ENCODE results near the gene AURKAIP1. TPM values are rescaled to one million over a fixed set of nuclear protein-coding genes. Genes with fewer than 3 reads are reported as not detected.

Gene AURKAIP1
- total and polyA plus RNA-seq, 4 donors = 43.5 to 208 (median 168) TPM

DNA sequence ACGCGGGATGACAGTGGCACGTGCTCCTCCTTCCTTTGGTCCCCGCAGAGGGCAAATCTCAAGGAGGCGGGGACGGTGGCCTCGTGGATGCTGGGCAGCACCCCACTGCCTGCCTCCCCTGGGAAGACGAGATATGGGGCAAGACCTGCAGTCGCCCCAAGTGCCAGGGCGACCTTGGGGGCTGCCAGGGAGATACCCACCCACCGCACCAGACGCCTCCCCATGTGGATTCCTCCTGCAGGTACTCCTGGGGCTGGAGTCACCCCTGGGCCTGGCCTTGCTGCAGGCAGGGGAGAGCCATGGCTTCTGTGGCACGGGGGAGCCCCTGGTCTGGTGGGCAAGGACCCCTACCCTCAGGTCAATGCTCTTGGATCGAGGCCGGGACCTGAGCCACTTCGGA, 5.9 kb upstream of the AURKAIP1 start:
- H3K9ac ChIP-seq (ENCODE audit: insufficient read depth in 1 of 2, low read length in 2 of 2) = no peak overlapping the region
- TF ChIP-seq, protein P1, sequence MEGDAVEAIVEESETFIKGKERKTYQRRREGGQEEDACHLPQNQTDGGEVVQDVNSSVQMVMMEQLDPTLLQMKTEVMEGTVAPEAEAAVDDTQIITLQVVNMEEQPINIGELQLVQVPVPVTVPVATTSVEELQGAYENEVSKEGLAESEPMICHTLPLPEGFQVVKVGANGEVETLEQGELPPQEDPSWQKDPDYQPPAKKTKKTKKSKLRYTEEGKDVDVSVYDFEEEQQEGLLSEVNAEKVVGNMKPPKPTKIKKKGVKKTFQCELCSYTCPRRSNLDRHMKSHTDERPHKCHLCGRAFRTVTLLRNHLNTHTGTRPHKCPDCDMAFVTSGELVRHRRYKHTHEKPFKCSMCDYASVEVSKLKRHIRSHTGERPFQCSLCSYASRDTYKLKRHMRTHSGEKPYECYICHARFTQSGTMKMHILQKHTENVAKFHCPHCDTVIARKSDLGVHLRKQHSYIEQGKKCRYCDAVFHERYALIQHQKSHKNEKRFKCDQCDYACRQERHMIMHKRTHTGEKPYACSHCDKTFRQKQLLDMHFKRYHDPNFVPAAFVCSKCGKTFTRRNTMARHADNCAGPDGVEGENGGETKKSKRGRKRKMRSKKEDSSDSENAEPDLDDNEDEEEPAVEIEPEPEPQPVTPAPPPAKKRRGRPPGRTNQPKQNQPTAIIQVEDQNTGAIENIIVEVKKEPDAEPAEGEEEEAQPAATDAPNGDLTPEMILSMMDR (IDR thresholded peaks at IDR 0.05; ENCODE audit: control extremely low read depth, extremely low read depth) = no peak
- no peaks in the 10 kb centered on the region for H3K27me3 ChIP-seq (ENCODE audit: control insufficient read depth in 3 of 3, insufficient read depth in 3 of 3, low read length in 2 of 3)
- DNase-seq = no peak
- H3K4me1 ChIP-seq (ENCODE audit: control insufficient read depth in 5 of 5, insufficient read depth in 5 of 5, low read length in 5 of 5) = peaks cover 0 to 4% (median 0%) of the 10 kb centered on the region in 5 donors
- H3K36me3 ChIP-seq (ENCODE audit: control insufficient read depth in 4 of 4, insufficient read depth in 4 of 4, low read length in 4 of 4) = peaks cover 0 to 16% (median 5%) of the 10 kb centered on the region in 4 donors
- no peak for ATAC-seq (ENCODE audit: insufficient read depth, low FRiP score)
- WGBS, 2 donors = 96 to 98% methylated on average over 12 to 16 of the region's 16 CpGs
- H3K4me3 ChIP-seq = no peak overlapping the region
- no peaks in the 10 kb centered on the region for H3K9me3 ChIP-seq (ENCODE audit: control insufficient read depth in 4 of 4, insufficient read depth in 3 of 4, low read length in 3 of 4)
- no peak overlapping the region for H3K27ac ChIP-seq (ENCODE audit: low read depth in 1 of 2, low read length in 1 of 2)

DNA sequence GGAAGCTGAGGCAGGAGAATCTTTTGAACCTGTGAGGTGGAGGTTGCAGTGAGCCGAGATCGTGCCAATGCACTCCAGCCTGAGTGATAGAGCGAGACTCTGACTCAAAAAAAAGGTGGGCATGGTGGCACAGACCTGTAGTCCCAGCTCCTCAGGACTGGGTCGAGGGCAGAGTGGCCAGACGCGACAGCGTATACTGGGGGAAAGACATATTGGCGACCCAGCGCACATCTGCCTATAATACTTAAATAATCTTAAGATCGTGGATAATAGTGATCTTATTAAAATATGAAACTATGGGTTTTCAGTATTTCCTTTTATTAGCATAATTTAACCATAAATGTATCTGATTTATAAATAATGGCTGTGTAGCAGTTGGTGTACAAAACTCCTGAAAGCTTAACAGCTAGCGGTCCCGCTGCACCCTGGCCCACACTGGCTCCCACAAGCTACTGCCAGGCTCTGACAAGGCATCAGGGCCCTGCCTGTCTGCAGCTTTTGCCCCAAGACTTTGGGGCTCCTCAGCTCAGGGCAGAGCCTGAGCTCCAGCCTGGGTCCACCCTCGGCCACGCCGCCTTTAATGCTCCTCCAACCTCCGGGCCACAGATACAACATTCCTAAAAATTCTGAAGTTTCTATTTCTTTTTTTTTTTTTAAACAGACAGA, 2.7 kb upstream of the AURKAIP1 start:
- no peak overlapping the region for H3K4me3 ChIP-seq
- no peaks in the 10 kb centered on the region for H3K9me3 ChIP-seq (ENCODE audit: control insufficient read depth in 4 of 4, insufficient read depth in 3 of 4, low read length in 3 of 4)
- H3K36me3 ChIP-seq (ENCODE audit: control insufficient read depth in 4 of 4, insufficient read depth in 4 of 4, low read length in 4 of 4) = peaks cover 0 to 16% (median 2%) of the 10 kb centered on the region in 4 donors
- DNase-seq = no peak
- no peak overlapping the region for H3K9ac ChIP-seq (ENCODE audit: insufficient read depth in 1 of 2, low read length in 2 of 2)
- peaks cover 0 to 11% (median 7%) of the 10 kb centered on the region in 5 donors for H3K4me1 ChIP-seq (ENCODE audit: control insufficient read depth in 5 of 5, insufficient read depth in 5 of 5, low read length in 5 of 5)
- no peaks in the 10 kb centered on the region for H3K27me3 ChIP-seq (ENCODE audit: control insufficient read depth in 3 of 3, insufficient read depth in 3 of 3, low read length in 2 of 3)
- H3K27ac ChIP-seq (ENCODE audit: low read depth in 1 of 2, low read length in 1 of 2) = no peak overlapping the region
- TF ChIP-seq, protein P1 (IDR thresholded peaks at IDR 0.05; ENCODE audit: control extremely low read depth, extremely low read depth) = no peak
- ATAC-seq (ENCODE audit: insufficient read depth, low FRiP score) = no peak
- 97% methylated on average over 16 of the region's 16 CpGs for WGBS, 2 donors

DNA sequence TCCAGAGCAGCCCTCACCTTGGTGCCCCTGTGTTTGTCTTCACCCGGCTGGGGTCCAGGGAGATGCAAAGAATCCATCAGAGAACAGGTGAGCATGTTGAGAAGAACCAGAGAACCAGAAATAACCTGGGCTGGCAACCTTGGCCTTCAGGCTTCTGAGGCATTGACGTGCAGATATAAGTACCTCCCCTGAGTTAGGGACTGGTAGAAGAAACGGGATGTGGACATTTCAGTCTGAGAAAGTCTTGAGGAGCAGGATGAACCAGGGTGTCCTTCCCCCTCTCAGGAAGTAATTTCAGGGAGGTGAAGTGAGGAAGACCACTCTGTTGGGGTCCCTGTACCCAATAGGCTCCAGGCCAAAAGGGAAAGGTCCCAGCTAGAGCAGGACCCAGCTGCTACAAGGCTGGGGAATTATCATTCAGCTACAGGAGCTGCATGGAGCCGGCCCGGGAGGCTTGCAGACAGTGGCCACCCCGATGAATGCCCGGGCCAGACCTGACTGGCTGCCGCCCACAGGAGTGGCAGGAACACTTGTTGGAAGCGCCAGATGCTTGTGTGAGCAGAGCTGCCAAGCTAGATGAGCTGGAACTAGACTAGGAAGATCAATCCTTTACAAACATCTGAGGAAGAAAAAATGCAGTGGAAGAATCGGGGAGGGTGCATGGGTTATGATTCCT, 1.7 kb upstream of the AURKAIP1 start:
- no peaks in the 10 kb centered on the region for H3K9me3 ChIP-seq (ENCODE audit: control insufficient read depth in 4 of 4, insufficient read depth in 3 of 4, low read length in 3 of 4)
- H3K4me3 ChIP-seq = no peak overlapping the region
- WGBS, 2 donors = 93 to 95% methylated on average over 10 of the region's 10 CpGs
- H3K27ac ChIP-seq (ENCODE audit: low read depth in 1 of 2, low read length in 1 of 2) = no peak overlapping the region
- H3K36me3 ChIP-seq (ENCODE audit: control insufficient read depth in 4 of 4, insufficient read depth in 4 of 4, low read length in 4 of 4) = peaks cover 0 to 16% (median under 1%) of the 10 kb centered on the region in 4 donors
- TF ChIP-seq, protein P1 (IDR thresholded peaks at IDR 0.05; ENCODE audit: control extremely low read depth, extremely low read depth) = no peak
- no peak for ATAC-seq (ENCODE audit: insufficient read depth, low FRiP score)
- no peaks in the 10 kb centered on the region for H3K27me3 ChIP-seq (ENCODE audit: control insufficient read depth in 3 of 3, insufficient read depth in 3 of 3, low read length in 2 of 3)
- peaks cover 0 to 17% (median 7%) of the 10 kb centered on the region in 5 donors for H3K4me1 ChIP-seq (ENCODE audit: control insufficient read depth in 5 of 5, insufficient read depth in 5 of 5, low read length in 5 of 5)
- H3K9ac ChIP-seq (ENCODE audit: insufficient read depth in 1 of 2, low read length in 2 of 2) = no peak overlapping the region
- DNase-seq = no peak
